Measurements from ENCODE around the gene KRCC1. TPM values are rescaled to one million over a fixed set of nuclear protein-coding genes. Genes with fewer than 3 reads are reported as not detected.

The KRCC1 gene
- total RNA-seq, 4 donors from 2014 or later, result 29.4 to 44.6 (median 35.9) TPM

GRCh38 chr2:88070055-88070454 is 14.5 kb upstream of the KRCC1 start:
- no peaks in the 10 kb centered on the region for H3K36me3 ChIP-seq
- DNase-seq, result no peak
- no peaks in the 10 kb centered on the region for H3K4me1 ChIP-seq
- no peaks in the 10 kb centered on the region for H3K9me3 ChIP-seq
- no peak overlapping the region for H3K27ac ChIP-seq
- H3K4me3 ChIP-seq (replicated peaks in 1 of 3), result no peak overlapping the region
- no peak for TF ChIP-seq POLR2A (IDR thresholded peaks at IDR 0.05)
- TF ChIP-seq CTCF (IDR thresholded peaks at IDR 0.05), result no peak
- H3K27me3 ChIP-seq, result no peaks in the 10 kb centered on the region
- 86 to 87% methylated on average over 1 of the region's 1 CpG for WGBS, 2 donors
- intact Hi-C loops (cut with DNase I), result no loop called here

GRCh38 chr2:88069117-88069516 is 13.5 kb upstream of the KRCC1 start:
- H3K4me3 ChIP-seq (replicated peaks in 1 of 3), result no peak overlapping the region
- intact Hi-C loops (cut with DNase I), result no loop called here
- no peak overlapping the region for H3K27ac ChIP-seq
- H3K9me3 ChIP-seq, result no peaks in the 10 kb centered on the region
- no peak for TF ChIP-seq POLR2A (IDR thresholded peaks at IDR 0.05)
- no peak for TF ChIP-seq CTCF (IDR thresholded peaks at IDR 0.05)
- no peaks in the 10 kb centered on the region for H3K27me3 ChIP-seq
- no peaks in the 10 kb centered on the region for H3K4me1 ChIP-seq
- DNase-seq, result no peak
- H3K36me3 ChIP-seq, result no peaks in the 10 kb centered on the region

GRCh38 chr2:88068044-88068443 is 12.5 kb upstream of the KRCC1 start:
- 63 to 75% methylated on average over 2 of the region's 2 CpGs for WGBS, 2 donors
- Histone ChIP-seq H3K4me1 (no peaks in the 10 kb centered on the region), H3K27ac (no peak overlapping the region), H3K9me3 (no peaks in the 10 kb centered on the region), H3K4me3 (replicated peaks in 1 of 3) (no peak overlapping the region), H3K27me3 (no peaks in the 10 kb centered on the region), H3K36me3 (no peaks in the 10 kb centered on the region)
- no peak for DNase-seq
- no peak for TF ChIP-seq POLR2A (IDR thresholded peaks at IDR 0.05)
- TF ChIP-seq CTCF (IDR thresholded peaks at IDR 0.05), result no peak
- intact Hi-C loops (cut with DNase I), result no loop called here

- Histone ChIP-seq H3K27me3 (no peaks in the 10 kb centered on the region), H3K27ac (no peak within 1 kb of the TSS), H3K36me3 (no peaks in the 10 kb centered on the region), H3K4me1 (no peaks in the 10 kb centered on the region), H3K4me3 (replicated peaks in 1 of 3) (no peak within 1 kb of the TSS), H3K9me3 (no peaks in the 10 kb centered on the region)
- 78 to 83% methylated on average over 8 of the region's 8 CpGs for WGBS, 2 donors
- intact Hi-C loops (cut with DNase I), result no loop called here
- no peak for DNase-seq
- no peak for TF ChIP-seq CTCF (IDR thresholded peaks at IDR 0.05)
- no peak for TF ChIP-seq POLR2A (IDR thresholded peaks at IDR 0.05)
These were observed 12.0 kb upstream of the KRCC1 start, which contains the start of gene SMYD1 for GRCh38 chr2:88067598-88067997. Gene SMYD1, plus strand, starts transcription at chr2:88067825. Its CDS starts 40 bp downstream, at chr2:88067865.

GRCh38 chr2:88067189-88067588 is 11.6 kb upstream of the KRCC1 start:
- no peaks in the 10 kb centered on the region for H3K4me1 ChIP-seq
- H3K36me3 ChIP-seq, result no peaks in the 10 kb centered on the region
- no peak overlapping the region for H3K27ac ChIP-seq
- no peaks in the 10 kb centered on the region for H3K9me3 ChIP-seq
- no peak overlapping the region for H3K4me3 ChIP-seq (replicated peaks in 1 of 3)
- DNase-seq, result no peak
- intact Hi-C loops (cut with DNase I), result no loop called here
- TF ChIP-seq CTCF (IDR thresholded peaks at IDR 0.05), result no peak
- TF ChIP-seq POLR2A (IDR thresholded peaks at IDR 0.05), result no peak
- 85 to 97% methylated on average over 5 of the region's 5 CpGs for whole genome bisulfite sequencing, 2 donors
- no peaks in the 10 kb centered on the region for H3K27me3 ChIP-seq
